OCI-LY1 (cell line): ENCODE data around the gene TEAD4.

Experiments used
- H2AFZ ChIP-seq: fragments of 200-600 bp; sonication (generic), shearing (Covaris generic); 2 replicates; pipeline ENCODE4 v1.6.0; 2014; ENCODE audit warnings: antibody characterized with exemption, mild to moderate bottlenecking, low read length
- H3F3A ChIP-seq: fragments of 200-600 bp; sonication (generic), shearing (Covaris generic); 2 replicates; pipeline ENCODE4 v1.6.0; 2014; ENCODE audit warnings: mild to moderate bottlenecking, antibody characterized with exemption, low read length, moderate library complexity; ENCODE audit not compliant: insufficient read depth
- H3K27ac ChIP-seq: fragments of 200-600 bp; sonication (generic); 2 replicates; pipeline ENCODE4 v1.5.1; 2014; ENCODE audit warnings: low read length, mixed run types, mild to moderate bottlenecking, low read depth; ENCODE audit not compliant: poor library complexity, severe bottlenecking
- H3K27me3 ChIP-seq: fragments of 200-600 bp; sonication (generic); 2 replicates; pipeline ENCODE4 v1.6.0; 2014; ENCODE audit warnings: antibody characterized with exemption, mild to moderate bottlenecking, low read length, moderate library complexity; ENCODE audit not compliant: insufficient read depth
- H3K36me3 ChIP-seq: fragments of 200-600 bp; sonication (generic); 2 replicates; pipeline ENCODE4 v1.6.1; 2014; ENCODE audit warnings: mild to moderate bottlenecking, antibody characterized with exemption, low read length, moderate library complexity, mixed read lengths; ENCODE audit not compliant: insufficient read depth
- H3K4me1 ChIP-seq: fragments of 200-600 bp; sonication (generic); 2 replicates; pipeline ENCODE4 v1.5.1; 2014; ENCODE audit warnings: mild to moderate bottlenecking, low read length, moderate library complexity; ENCODE audit not compliant: insufficient read depth, severe bottlenecking
- H3K4me2 ChIP-seq: fragments of 200-600 bp; sonication (generic), shearing (Covaris generic); 2 replicates; pipeline ENCODE4 v1.6.1; 2014; ENCODE audit warnings: low read length
- H3K4me3 ChIP-seq: fragments of 200-600 bp; sonication (generic); 2 replicates; pipeline ENCODE4 v1.5.1; 2014; ENCODE audit warnings: low read length, low read depth, mild to moderate bottlenecking, mixed read lengths; ENCODE audit not compliant: poor library complexity, severe bottlenecking
- H3K79me2 ChIP-seq: fragments of 200-600 bp; shearing (Covaris generic); 2 replicates; pipeline ENCODE4 v1.6.1; 2016; ENCODE audit warnings: mixed run types, low read length, mixed read lengths; ENCODE audit not compliant: insufficient read depth
- H3K9ac ChIP-seq: fragments of 200-600 bp; sonication (generic), shearing (Covaris generic); 2 replicates; pipeline ENCODE4 v1.6.1; 2014; ENCODE audit warnings: mild to moderate bottlenecking, low read length, mixed read lengths
- H3K9me2 ChIP-seq: fragments of 200-600 bp; sonication (generic), shearing (Covaris generic); 2 replicates; pipeline ENCODE4 v1.6.1; 2014; ENCODE audit warnings: low read depth, mild to moderate bottlenecking, low read length, mixed read lengths
- H3K9me3 ChIP-seq: fragments of 200-600 bp; shearing (Covaris generic); 2 replicates; pipeline ENCODE4 v1.6.1; 2014; ENCODE audit warnings: low read length, mixed read lengths
- H4K20me1 ChIP-seq: fragments of 200-600 bp; sonication (generic), shearing (Covaris generic); 2 replicates; pipeline ENCODE4 v1.6.0; 2016; ENCODE audit warnings: mild to moderate bottlenecking, low read length; ENCODE audit not compliant: insufficient read depth
- EZH2 ChIP-seq: fragments of 200-600 bp; sonication (generic), shearing (Covaris generic); IDR thresholded peaks from 2 replicates; pipeline ENCODE4 v1.8.0; 2017; ENCODE audit warnings: borderline replicate concordance, mixed run types, mild to moderate bottlenecking, antibody characterized with exemption, low read length, moderate library complexity, mixed read lengths
- TF ChIP-seq, protein P1 (sequence below): fragments of 200-600 bp; sonication (generic), shearing (Covaris generic); IDR thresholded peaks from 2 replicates; pipeline ENCODE4 v1.5.1; 2017; ENCODE audit warnings: mild to moderate bottlenecking, antibody characterized with exemption, low read length, moderate library complexity, mixed read lengths

Gene TEAD4

GRCh38 chr12:3032161-3032560, 73.0 kb downstream of the TEAD4 start:
- no peak overlapping the region for H3K4me3 ChIP-seq
- H3K27ac ChIP-seq, result no peak overlapping the region
- H3K36me3 ChIP-seq, result no peaks in the 10 kb centered on the region
- H3K9ac ChIP-seq, result no peak overlapping the region
- H3K79me2 ChIP-seq, result no peaks in the 10 kb centered on the region
- no peak overlapping the region for H3K4me2 ChIP-seq
- H3K9me3 ChIP-seq, result no peaks in the 10 kb centered on the region
- no peaks in the 10 kb centered on the region for H4K20me1 ChIP-seq
- TF ChIP-seq, protein P1, sequence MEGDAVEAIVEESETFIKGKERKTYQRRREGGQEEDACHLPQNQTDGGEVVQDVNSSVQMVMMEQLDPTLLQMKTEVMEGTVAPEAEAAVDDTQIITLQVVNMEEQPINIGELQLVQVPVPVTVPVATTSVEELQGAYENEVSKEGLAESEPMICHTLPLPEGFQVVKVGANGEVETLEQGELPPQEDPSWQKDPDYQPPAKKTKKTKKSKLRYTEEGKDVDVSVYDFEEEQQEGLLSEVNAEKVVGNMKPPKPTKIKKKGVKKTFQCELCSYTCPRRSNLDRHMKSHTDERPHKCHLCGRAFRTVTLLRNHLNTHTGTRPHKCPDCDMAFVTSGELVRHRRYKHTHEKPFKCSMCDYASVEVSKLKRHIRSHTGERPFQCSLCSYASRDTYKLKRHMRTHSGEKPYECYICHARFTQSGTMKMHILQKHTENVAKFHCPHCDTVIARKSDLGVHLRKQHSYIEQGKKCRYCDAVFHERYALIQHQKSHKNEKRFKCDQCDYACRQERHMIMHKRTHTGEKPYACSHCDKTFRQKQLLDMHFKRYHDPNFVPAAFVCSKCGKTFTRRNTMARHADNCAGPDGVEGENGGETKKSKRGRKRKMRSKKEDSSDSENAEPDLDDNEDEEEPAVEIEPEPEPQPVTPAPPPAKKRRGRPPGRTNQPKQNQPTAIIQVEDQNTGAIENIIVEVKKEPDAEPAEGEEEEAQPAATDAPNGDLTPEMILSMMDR, result no peak
- TF ChIP-seq EZH2, result no peak
- H3K4me1 ChIP-seq, result no peaks in the 10 kb centered on the region
- H3K9me2 ChIP-seq, result no peaks in the 10 kb centered on the region
- H2AFZ ChIP-seq, result no peak overlapping the region
- H3F3A ChIP-seq, result no peaks in the 10 kb centered on the region
- H3K27me3 ChIP-seq, result no peaks in the 10 kb centered on the region

- TF ChIP-seq, protein P1, result no peak
- TF ChIP-seq EZH2, result no peak
- Histone ChIP-seq H3K4me3 (no peak overlapping the region), H3K9me2 (no peaks in the 10 kb centered on the region), H2AFZ (no peak overlapping the region), H3K27ac (no peak overlapping the region), H3K4me1 (no peaks in the 10 kb centered on the region), H3K36me3 (no peaks in the 10 kb centered on the region), H3K4me2 (no peak overlapping the region), H3K9me3 (no peaks in the 10 kb centered on the region), H3K27me3 (no peaks in the 10 kb centered on the region), H4K20me1 (no peaks in the 10 kb centered on the region), H3K9ac (no peak overlapping the region), H3F3A (no peaks in the 10 kb centered on the region), H3K79me2 (no peaks in the 10 kb centered on the region)
Observed at GRCh38 chr12:3032770-3033538, 73.8 kb downstream of the TEAD4 start.

DNA sequence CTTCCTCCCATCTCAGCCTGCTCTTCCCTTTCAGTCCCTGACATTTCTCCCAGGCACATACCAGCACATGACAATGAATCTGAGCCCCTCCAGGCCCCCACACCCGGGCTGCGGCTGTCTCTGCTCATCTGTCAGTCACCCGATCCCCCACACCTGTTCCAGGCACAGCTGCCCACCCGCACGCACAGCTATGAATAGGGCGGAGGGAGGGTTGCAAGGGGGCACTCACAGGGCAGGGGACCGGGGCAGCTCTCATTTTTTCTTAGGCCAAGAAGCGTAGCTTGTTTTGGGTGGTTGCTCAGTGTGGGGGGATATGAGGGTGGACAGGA, 74.3 kb downstream of the TEAD4 start:
- no peak overlapping the region for H2AFZ ChIP-seq

More for the DNA sequence above, 74.3 kb downstream of the TEAD4 start:
- Histone ChIP-seq H4K20me1 (no peaks in the 10 kb centered on the region), H3F3A (no peaks in the 10 kb centered on the region), H3K4me3 (no peak overlapping the region), H3K27me3 (no peaks in the 10 kb centered on the region), H3K27ac (no peak overlapping the region), H3K4me1 (no peaks in the 10 kb centered on the region), H3K9ac (no peak overlapping the region), H3K9me3 (no peaks in the 10 kb centered on the region), H3K79me2 (no peaks in the 10 kb centered on the region), H3K9me2 (no peaks in the 10 kb centered on the region), H3K4me2 (no peak overlapping the region), H3K36me3 (no peaks in the 10 kb centered on the region)
- TF ChIP-seq, protein P1, result no peak
- TF ChIP-seq EZH2, result no peak
